HG02973 (cell line): Measurements from ENCODE around the gene WDR3.

Experiments used
- ATAC-seq: cut with Tn5 transposase; IDR thresholded peaks from one replicate; pipeline ENCODE4 v1.9.1; 2021; ENCODE audit warnings: moderate library complexity; ENCODE audit not compliant: unreplicated experiment

WDR3 gene

DNA sequence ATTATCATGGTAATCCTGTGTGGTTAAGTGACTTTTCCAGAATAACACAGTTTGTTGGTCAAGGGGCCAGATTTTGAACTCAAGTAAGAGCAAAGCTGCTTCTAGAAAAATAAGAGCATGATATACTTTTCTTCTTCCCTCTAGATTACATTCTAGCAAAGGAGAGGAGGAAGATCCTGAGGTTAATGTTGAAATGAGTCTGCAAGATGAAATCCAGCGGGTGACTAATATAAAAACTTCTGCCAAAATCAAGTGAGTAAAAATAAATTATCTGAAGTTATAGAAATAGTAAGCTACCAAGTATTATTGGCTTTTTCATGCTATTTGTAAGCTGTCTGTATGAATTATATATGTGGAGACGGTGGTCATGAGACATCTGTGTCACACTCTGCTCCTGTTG lies 12.8 kb downstream of the WDR3 start:
- ATAC-seq = no peak

DNA sequence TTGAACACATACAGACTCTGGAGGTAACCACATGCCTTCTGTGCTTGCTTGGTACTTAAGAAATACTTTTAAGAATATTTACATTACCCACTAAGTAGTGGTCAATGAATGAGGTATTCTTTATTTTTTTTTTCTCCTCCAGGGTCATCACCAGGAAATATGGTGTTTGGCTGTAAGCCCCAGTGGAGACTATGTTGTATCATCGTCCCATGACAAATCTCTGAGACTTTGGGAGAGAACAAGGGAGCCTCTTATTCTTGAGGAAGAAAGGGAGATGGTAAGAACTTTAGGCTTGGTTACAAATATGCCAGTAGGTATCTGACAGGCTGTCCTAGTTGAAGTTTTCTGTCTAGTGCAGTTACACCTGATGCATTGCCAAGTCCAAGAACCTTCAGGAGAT lies 22.8 kb downstream of the WDR3 start:
- no peak for ATAC-seq

DNA sequence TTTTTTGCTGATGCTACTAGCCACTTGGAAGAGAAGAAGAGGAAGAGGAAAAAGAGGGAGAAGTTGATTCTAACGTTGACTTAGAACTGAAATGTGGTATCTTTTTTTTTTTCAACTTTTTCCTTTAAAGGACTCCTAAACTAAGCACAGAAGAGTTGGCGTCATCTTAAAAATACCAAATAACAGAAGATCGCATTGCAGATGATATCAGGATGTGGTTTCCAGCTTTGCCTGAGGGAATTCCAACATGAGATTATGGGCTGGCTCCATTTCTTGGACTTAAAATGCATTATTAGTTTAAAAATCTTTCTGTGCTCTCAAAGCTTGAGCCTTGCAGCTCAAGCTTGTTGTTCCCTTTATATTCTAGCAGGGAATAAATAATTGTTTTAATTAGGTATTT lies 29.8 kb downstream of the WDR3 start:
- ATAC-seq = no peak

DNA sequence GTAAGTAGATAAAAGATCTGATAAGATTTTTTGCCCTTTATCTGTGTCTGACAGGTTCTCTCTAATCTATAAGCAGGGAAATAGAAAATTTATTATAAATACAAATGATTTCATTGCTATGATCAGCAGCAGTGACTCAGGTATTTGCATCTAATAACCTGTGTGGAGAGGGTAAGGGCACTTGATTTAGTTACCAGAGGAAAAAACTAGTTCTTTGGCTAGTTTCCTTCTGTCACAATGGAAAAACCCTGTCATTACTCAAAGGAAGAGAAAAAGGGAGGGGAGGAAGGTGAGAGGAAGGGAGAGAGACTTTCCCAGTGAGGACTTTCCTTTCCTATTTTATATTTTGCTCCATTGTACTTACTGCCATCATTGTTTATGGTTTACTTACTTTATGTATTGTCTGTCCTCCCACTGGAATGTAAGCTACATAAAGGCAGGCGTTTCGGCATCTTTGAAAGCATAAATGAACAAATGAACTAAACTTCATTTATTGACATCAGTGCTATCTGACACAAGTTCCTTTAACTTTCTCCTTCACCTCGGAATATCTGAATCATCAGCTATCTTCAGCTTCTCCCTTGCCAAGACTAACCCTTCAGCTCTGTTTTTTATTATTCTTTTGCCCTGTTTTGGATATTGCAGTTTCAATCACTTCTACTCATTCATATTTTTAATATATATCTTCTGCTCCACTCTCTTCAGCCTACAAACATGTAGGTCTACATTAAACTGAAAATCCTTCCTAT lies 34.9 kb downstream of the WDR3 start:
- ATAC-seq = no peak

DNA sequence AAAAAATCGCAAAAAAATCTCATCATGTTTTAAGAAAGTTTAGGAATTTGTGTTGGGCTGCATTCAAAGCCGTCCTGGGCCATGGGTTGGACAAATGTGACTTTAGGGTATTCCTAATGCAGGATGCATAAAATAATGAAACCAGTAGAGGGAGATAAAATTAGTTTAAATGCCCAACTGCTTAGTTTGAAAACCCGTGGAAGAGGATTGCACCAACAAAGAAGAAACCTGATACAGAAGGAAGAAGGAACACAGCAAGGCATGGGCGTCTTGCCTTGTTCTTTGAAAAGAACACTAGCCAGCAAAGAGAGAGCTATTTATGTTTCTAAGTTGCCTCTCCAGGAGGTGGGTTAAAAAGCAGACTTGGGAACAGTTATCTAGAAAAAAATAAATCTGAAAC lies 37.9 kb downstream of the WDR3 start:
- no peak for ATAC-seq

DNA sequence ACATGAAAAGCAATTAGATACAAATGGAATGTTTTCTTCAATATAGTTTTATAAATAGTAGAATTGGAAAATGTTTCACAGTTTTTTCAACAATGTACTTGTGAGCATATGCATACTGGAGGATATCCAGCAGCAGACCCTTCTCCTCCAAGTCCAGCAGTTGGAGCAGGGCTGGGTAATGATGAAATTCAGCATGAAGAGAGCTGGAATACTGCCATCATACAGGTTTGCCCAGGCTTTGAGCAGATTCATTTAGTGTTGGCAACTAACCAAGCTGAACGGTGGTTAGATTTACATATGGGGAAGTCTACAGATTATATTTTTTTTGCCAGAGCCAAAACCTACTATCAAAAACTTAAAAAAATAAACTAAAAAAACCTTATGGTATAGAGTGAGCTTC lies 38.3 kb downstream of the WDR3 start:
- ATAC-seq = no peak

DNA sequence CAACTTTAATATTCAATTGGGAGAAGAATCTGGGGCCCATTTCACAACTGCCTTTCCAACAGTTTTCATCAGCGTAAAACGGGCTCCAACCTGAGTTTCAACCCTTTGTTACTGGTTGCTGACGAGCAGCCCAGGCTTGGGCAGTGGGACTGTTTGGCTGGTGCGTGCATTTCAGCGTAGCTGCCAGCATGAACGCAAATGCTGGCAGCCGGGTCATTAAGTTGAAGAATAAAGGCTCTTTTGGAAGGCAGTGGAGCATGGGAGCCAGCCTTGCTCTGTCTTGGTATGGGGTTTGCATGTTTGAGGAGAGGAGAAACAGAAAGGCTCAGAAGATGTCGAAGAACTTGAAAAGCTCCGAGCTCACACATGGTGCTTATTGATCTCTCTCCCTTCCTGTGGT lies 40.7 kb downstream of the WDR3 start:
- no peak for ATAC-seq

DNA sequence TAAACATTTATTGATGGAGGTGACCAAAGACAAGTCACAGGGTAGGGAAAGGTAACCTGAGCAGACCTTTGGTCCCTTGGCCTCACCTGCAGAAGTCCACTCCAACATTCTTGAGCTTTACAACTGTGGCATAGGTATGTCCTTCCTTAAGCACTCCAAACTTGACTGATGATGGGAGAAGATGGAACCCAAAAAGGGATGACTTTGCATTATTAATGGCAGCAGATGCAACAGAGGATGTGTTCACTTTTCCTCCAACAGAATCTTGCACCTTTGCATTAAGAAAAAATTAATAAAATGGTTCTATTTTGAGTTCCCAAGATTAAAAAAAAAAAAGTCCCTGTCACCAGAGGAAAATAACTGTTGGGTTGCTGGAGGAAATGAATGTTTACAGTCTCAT lies 42.2 kb downstream of the WDR3 start:
- no peak for ATAC-seq

DNA sequence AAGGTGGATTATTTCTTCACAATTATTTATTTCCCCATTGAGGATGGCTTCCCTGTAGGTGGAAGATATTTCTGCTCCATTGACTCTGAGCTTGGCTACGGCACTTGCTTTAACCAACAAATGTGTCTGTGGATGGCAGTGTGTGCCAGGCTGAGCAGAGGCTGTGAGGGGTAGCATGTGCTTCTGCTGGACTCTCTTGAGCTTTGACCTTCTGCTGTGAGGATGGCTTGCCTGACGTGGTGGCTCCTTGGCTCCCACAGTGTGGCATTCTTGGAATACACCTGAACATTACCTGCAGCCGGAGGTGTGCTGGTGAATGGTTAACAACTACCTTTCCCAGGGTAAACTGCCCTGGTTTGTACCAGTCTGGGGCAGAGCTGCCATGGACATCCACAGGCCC lies 46.8 kb downstream of the WDR3 start:
- ATAC-seq = no peak

DNA sequence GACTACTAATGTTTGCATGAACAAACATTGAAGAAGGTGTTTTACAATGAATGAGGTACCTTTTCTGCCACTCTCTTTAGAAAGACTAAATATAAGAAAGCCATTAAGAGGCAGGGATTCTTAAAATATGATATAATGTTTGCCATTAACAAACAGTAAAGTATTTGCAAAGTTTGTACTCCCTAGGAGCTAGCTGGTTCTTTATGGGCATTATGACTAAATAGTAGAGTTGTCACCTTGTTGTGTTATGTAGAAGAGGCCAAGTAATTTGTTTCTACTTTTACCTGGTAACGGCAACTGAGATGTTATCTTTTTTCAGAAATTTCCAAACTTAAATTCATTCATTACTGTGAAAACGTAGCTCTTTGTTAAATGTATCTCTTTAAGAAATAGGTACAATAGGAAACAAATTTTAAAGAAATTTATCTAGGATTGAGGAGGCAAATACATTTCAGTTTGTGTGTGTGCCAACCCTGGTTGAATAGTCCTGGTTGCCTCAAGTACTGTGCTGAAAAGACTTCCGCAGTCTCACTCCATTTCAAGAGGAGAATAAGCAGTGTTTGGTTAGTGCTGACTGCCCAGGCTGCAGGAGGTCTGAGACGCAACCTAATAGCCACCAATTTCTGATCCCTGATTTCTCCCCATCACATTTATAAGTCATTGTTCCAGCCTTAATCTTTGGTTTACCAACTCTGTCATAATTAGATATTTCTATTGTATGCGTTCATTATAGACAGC lies 52.1 kb downstream of the WDR3 start:
- ATAC-seq = no peak

DNA sequence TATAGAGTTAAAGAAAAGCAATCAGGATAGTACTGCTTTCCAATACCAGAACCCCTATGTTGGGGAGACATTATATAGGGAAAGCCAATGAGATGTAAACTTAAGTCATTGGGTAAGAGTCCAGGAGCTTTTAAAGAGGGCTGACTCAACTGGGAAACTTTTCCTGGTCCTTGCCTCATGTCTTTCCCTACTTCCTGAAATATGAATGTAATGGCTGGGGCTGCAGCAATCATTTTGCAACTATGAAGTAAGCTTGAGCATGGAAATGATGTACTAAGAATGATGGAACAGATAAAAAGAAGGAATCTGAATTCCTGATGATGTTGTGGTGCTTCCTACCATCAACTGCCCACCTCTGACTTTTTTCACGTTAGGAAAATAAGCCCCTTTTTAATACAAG lies 55.7 kb downstream of the WDR3 start:
- ATAC-seq = no peak

DNA sequence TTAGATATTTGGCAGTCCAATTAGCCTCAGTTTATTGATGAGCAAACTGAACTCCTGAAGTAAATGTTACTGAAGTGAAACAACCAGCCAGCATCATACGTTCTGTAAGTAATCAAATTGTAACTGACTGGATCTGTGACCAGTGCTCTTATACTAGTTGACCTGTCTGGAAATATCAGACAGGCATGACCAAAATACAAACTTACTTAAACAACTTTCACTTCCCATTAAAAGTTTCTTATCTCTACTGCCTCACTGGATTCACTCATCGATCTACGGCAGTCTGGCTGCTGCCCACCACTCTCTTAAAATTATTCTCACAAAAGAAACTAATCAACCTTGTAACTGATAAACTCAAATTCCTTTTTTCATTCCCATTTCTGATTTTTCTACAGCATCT lies 56.4 kb downstream of the WDR3 start:
- ATAC-seq = no peak

DNA sequence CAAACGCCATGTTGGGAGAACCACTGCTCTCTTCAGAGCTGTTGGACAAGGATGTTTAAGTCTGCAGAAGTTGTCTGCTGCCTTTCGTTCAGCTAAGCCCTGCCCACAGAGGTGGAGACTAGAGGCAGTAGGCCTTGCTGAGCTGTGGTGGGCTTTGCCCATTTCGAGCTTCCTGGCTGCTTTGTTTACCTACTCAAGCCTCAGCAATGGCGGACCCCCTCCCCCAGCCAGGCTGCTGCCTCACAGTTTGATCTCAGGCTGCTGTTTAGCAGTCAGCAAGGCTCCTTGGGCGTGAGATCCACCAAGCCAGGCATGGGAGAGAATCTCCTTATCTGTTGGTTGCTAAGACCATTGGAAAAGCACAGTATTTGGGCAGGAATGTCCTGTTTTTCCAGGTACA lies 74.8 kb downstream of the WDR3 start:
- ATAC-seq = no peak

DNA sequence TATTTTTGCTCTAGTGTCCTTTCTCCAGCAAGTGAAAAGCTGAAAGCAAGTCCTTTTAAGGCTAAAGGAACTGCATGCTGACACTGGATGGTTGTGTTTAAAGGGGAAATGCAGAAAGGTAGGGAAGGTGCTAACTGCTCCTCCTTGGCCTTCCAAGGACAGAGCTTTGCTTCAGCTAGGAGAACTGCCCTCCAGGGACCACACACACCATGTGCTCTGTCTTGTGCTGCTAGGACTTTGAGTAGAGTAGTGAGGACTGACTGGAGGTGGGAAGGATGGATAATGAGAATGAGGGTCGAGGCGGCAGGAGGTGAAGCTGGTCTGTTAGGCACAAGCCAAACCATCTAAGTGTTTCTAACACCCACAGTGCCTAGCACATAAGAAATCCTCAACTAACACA lies 77.9 kb downstream of the WDR3 start:
- no peak for ATAC-seq

DNA sequence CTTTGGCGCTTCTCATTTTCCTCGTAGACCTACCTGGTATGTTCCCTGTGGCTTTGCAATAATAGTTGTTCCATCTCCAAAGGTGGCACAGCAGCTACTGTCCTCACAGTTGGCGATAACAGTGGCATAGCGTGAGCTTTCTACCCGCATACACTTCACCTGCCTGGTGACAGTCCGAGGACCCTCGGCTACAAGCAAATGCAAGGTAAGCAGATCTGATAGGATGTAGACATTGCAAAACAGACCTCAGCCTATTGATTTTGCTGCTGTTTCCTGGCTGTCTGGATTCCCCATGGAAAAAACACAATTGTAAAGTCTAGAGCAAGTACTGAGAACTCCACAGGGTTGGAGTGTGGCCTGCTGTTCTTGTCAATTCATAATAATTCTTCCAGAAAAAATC lies 78.5 kb downstream of the WDR3 start:
- ATAC-seq = no peak

DNA sequence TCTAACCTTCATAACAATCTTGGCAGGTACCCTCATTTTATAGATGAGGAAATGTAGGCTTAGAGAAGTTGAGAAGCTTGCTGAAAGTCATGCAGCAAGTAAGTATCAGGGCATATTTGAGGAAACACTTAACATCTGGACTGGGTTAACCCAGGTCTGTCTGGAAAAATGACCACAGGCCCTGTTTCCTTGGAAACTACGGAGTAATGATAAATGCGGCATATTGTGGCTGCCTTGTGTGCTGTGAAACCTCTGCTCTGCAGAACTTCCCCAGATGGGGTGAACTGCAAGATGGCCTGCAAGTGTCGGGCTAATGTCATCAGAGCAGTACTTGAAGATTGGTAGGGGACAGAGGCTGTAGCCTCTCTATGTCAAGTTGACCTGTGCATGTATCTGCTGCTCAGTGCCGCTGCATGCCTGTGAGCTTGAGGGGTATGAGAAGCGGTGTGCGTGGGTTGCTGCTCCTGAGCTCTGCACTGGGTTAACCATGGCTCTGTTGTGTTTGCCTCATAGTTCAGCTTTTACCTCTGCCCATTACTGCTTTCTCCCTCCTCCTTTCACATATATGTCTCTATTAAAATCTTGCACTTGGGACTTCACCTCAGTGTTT lies 83.1 kb downstream of the WDR3 start:
- no peak for ATAC-seq

DNA sequence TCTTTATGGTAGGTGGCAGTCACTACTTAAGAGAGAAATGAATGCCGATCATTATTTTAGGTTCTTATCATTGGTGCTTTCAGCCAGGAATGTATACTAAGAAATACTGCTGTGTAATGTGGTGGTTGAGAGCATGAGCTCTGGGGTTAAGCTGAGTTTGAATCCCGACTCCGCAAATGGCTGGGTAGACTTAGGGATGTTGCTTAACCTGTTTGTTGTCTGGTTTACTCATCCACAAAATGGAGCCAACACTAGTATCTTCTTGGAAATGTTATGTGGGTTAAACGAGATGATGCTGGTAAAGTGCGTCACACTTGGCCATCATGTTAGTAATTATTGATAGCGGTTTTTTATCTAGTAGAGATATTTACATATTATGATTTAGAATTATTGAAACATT lies 83.8 kb downstream of the WDR3 start:
- no peak for ATAC-seq

DNA sequence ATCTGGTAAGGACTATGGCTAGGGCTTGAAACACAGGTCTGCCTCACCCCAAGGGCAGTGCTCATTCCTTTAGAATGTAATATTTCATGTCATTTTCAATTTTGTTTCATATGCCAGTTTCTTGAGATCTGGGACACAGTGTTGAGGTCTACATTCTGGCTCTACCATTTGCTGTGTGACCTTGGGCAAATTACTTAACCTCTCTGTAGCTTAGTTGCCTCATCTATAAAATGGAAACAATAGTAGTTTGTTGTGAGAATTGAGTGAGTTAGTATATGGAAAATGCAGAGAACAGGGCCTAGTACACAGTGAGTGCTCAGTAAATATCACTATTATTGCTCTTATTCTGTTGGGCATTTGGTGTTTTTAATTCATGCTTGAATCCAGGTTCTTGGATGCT lies 84.4 kb downstream of the WDR3 start:
- ATAC-seq = no peak
